ENCODE measurements around the gene NOP58.

GRCh38 chr2:202339071-202339870, 73.7 kb downstream of the NOP58 start:
- TF ChIP-seq POLR2A (IDR thresholded peaks at IDR 0.05; ENCODE audit: extremely low read depth, insufficient read length) (no peak), MAX (IDR thresholded peaks at IDR 0.05; ENCODE audit: low read depth, low read length) (no peak), MYC (IDR thresholded peaks at IDR 0.05; ENCODE audit: low read depth, low read length) (no peak)
- TF ChIP-seq, protein P1, sequence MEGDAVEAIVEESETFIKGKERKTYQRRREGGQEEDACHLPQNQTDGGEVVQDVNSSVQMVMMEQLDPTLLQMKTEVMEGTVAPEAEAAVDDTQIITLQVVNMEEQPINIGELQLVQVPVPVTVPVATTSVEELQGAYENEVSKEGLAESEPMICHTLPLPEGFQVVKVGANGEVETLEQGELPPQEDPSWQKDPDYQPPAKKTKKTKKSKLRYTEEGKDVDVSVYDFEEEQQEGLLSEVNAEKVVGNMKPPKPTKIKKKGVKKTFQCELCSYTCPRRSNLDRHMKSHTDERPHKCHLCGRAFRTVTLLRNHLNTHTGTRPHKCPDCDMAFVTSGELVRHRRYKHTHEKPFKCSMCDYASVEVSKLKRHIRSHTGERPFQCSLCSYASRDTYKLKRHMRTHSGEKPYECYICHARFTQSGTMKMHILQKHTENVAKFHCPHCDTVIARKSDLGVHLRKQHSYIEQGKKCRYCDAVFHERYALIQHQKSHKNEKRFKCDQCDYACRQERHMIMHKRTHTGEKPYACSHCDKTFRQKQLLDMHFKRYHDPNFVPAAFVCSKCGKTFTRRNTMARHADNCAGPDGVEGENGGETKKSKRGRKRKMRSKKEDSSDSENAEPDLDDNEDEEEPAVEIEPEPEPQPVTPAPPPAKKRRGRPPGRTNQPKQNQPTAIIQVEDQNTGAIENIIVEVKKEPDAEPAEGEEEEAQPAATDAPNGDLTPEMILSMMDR (IDR thresholded peaks at IDR 0.05; ENCODE audit: low read depth, low read length) = no peak
